Stimulated activated CD8-positive, alpha-beta memory T cell treated with anti-CD3 and anti-CD28 coated beads, Interleukin-4, amount 100 ng/mL, for 4 hours (primary cell): ENCODE results near the gene ROBO4.

ENCODE experiments used
- DNase-seq, 2 donors: peaks; one replicate each; pipeline ENCODE4 v3.0.0-alpha.2; 2020; ENCODE audit warnings: low read depth in 2 of 2, low spot score in 1 of 2

The ROBO4 gene

DNA sequence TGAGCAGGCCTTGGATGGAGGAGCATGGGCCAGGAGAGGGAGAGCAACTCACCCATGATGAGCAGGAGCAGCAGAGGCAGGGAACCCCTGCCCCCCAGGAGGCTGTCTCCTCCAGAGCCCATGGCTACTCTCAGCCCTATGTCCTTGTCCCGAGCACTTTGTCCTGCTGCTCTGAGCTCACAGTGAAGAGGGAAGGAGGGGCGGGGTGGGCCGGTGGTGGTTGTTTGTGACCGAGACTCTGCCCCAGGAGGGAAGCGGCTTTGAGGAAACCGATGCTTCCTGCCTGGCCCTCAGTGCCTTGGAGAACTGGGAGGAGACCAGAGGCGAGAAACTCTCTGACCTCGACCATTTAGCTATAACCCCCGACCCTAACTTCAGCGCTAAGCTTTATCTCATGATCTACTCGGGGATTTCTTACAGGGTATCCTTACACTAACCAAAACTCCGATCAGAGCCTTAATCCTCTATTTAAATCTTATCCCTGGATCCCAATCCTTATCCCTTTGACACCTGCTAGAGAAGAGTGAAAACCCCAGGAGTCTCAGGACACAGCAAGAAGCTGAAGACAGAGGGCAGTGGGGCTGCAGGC is at the start of gene ROBO4:
Gene ROBO4, minus strand, starts transcription at position 192 of the 589 bp plus-strand sequence. Its CDS starts 70 bp downstream, at position 122.
- no peak for DNase-seq

DNA sequence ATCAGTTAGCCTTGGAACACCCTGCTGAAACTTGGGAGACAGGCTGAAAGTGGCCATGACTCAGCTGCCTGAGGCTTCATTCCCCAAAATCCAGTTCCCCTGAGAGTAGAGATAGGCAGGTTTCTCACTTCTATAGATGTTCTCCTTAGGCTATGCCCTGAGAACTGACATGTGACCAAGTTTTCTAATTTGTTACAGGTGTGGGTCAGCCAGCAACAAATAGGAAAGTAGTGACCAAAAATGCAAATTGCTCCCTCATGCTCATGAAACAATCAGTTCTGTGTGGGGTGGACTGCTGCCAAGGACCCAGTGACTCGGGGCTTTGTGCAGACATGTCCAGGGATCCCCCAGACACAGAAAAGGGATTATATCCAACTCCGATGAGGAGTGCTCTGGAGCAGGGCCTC is 49.1 kb upstream of the ROBO4 start:
- DNase-seq, result no peak

GRCh38 chr11:124945826-124946225 is 48.2 kb upstream of the ROBO4 start:
- no peak for DNase-seq

DNA sequence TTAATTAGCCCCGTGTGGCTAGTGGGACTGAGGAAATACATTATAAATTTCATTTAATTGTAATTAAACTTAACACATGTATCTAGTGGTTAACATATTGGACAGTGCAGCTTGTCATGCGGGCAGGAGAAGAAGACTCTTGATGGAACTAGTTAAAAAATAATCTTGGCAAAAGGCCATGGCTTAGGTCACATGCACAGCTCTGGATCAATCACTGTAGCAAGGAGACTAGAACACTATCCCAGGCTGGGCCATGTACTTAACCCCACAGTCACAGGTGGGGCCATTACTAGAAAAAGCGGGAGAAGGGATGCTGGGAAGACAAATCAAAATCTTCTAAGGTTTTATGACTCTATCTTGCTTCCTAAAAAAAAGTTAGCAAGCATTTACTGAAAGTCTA is 46.9 kb upstream of the ROBO4 start:
- no peak for DNase-seq

DNA sequence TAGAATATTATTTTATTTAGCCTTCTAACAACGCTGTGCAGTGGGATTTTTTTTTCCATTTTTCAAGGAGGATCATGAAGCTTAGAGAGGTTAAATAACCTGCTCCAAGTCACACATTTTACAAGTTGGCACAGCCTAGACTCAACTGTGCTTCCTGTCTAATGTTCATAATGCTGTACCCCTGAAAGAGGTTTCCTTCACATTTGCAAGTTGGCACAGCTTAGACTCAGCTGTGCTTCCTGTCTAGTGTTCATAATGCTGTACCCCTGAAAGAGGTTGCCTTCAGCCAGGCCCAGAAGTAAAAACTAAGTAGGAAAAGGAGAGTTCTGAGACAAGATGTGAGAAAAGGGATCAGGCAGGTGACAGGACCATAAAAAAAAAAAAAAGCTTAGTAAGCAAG is 46.1 kb upstream of the ROBO4 start:
- no peak for DNase-seq

GRCh38 chr11:124943254-124943616 is 45.6 kb upstream of the ROBO4 start:
- no peak for DNase-seq

DNA sequence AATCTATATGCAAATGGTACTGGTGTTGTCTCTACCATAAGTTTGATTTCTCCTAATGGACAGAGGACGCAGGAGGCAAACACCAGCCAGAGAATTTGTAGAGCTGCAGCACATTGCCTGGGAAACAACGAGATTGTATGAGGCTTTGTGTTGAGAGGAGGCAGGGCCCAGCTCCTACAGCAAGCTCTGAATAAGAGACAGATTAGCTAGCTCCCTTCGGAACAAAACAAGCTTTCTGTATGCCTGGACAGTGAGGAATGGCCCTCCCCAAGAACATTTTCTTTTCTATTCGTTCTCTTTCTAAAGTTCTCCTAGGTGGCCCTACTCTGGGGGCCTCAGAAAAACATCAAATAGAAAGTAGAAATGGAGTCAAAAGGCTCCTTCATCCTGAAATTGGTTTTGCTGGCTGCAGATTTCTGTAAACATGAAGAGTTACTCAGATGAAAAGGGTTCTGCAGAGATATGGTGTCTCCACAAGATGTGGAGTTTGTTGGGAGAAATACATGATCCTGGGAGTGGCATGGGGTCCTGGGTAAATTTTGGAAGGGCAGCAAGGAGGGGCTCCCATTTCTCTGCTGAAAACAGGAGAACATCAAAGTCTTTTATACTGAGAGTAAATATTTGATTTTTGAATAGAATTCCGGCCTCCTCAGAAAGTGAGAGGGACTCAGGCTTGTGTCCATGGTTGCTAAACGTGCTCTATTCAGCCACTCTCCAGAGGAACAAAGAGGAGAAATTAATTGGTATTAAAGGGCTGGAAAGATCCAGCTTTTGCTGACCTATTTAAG is 45.0 kb upstream of the ROBO4 start:
- no peak for DNase-seq

GRCh38 chr11:124941703-124942102 is 44.0 kb upstream of the ROBO4 start:
- no peak for DNase-seq

- DNase-seq, result no peak
Measured at GRCh38 chr11:124938970-124939369, 41.3 kb upstream of the ROBO4 start.

GRCh38 chr11:124938206-124938765 is 40.6 kb upstream of the ROBO4 start:
- DNase-seq, result no peak

DNA sequence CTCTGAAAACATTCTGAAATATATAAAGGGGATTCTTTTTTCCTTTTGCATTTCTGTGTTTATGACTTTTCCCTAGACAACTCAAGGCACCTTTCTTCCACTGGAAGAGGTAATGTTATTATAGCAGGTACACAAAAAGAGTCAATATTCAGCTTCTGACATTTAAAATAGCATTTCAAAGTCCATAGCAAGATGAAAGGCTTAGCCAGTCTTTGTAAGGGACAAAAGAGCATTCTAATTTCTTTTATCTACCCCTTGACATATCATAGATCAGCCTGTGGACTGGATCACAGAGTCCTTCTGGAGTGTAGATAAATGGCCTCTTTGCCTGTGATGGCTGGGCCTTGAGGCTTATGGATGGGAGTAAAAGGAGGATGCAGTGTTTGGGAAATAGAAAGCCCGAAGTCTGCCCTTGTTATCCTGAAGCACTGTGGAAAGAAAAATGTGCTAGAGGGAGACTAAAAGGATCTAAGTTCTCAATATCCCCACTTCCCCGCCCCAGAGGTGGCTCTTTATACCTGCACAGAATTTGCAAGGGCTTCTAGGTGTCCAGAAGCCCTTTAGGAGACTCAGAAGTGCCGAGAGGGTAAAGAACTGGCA is 39.8 kb upstream of the ROBO4 start:
- no peak for DNase-seq

- no peak for DNase-seq
Measured at GRCh38 chr11:124935548-124936514, 38.2 kb upstream of the ROBO4 start, which contains the start of gene HEPACAM. TSS of gene HEPACAM (minus strand) at chr11:124936047. CDS start at chr11:124936006, 41 bp downstream.

- DNase-seq, result no peak
Measured at GRCh38 chr11:124934862-124935547, 37.3 kb upstream of the ROBO4 start.

DNA sequence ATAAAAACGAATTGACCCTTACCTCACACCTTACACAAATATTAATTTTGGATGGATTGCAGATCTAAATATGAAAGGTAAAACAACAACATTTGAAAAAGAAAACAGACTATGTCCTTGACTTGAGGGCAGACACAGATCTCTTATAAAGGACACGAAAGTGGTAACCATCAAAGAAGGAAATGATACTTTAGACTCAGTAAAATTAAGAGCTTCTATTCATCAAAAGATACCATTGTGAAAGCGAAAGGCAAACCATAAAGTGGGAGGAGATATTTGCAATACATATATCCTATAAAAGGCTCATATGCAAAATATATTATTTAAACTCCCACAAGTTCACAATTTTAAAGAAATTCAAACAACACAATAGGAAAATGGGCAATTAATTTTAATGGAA is 33.1 kb upstream of the ROBO4 start:
- DNase-seq, result no peak

GRCh38 chr11:124928942-124929665 is 31.4 kb upstream of the ROBO4 start:
- DNase-seq, result no peak

DNA sequence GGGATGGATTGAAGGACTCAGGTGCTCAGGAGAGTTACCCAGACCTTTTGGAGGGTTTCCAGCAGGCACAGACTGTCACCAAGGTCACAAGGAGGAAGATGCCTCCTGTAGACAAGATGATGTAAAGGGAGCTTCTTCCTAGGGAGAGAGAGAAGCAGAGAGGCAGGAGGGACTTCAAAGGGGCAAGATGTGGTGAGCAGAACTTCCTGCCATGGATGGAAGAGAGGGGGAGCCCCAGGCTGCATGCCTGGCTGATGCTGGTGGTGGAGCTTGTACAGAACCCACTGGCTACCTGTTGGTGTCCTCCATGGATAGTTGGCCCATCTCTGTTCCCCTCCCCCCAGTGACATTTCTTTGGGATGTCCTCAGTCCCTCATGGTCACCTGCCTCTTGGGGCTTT is 25.6 kb upstream of the ROBO4 start:
- no peak for DNase-seq

DNA sequence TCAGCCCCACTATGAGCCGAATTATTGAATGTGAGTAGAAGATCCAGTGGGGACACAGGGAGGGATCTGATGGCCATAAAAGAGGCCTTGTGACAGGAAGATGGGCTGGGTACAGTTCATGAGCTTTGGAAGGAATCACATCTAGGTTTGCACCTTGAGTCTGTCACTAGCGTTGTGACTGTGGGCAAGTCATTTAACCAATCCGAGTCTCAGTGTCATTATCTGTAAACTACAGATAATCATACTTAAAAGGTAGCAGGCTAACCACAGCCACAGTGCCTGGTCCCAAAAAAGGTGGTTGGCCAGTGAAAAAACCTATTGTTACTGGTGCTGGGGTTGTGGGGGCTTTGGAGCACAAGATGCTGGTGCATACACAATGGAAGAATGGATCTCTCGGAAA is 25.2 kb upstream of the ROBO4 start:
- no peak for DNase-seq

GRCh38 chr11:124920870-124921609 is 23.4 kb upstream of the ROBO4 start:
- peak; percentile 63 to 73 for DNase-seq

DNA sequence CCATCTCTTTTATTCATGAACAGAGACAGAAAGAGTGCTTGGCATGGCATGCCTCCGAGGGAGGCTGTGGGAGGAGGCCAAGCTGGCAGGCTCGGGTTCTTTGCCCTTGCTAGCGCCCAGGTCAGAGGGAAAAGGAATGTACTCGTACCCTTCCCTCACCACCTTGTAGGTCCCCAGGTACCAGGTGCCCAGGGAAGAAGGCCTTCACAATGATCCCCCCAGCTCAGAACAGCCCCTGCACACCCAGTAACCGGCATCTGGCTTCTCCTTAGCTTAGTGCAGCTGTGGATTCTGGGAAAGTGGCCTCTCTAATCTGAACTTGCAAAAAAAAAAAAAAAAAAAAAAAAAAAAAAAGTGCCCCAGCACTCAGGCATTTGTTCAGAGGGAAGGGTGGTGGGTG is 22.7 kb upstream of the ROBO4 start:
- DNase-seq, result no peak
